Upper lobe of left lung (tissue), 4 donors: ENCODE measurements around the gene BMERB1.

Experiments
- CTCF ChIP-seq, 6 experiments: fragments of 450-650 bp in 4 of 6; fragments of 200-600 bp in 2 of 6; sonication (generic) in 2 of 6; IDR thresholded peaks; one replicate each; pipeline ENCODE4 v1.5.1; 2016 to 2019; ENCODE audit warnings: antibody characterized with exemption in 6 of 6
- POLR2AphosphoS5 ChIP-seq, 2 donors: sonication (generic); formaldehyde crosslinking; IDR thresholded peaks; one replicate each; pipeline ENCODE4 v1.5.1; 2017; ENCODE audit warnings: antibody characterized with exemption in 2 of 2

- TF ChIP-seq CTCF (IDR thresholded peaks at IDR 0.05) (no peak), POLR2AphosphoS5 (IDR thresholded peaks at IDR 0.05) (no peak)
Observed at GRCh38 chr16:15460601-15461000, 26.2 kb downstream of the BMERB1 start.
